B cell (primary cell): Measurements from ENCODE around the gene HIPK3.

ENCODE experiments used
- EZH2 ChIP-seq: IDR thresholded peaks from 2 replicates; pipeline ENCODE4 v1.6.1; 2012; ENCODE audit warnings: borderline replicate concordance, low read depth, mild to moderate bottlenecking, moderate library complexity, low read length; ENCODE audit not compliant: insufficient read depth, poor library complexity, severe bottlenecking
- TF ChIP-seq, protein P1 (sequence below): fragments of 200-600 bp; IDR thresholded peaks from one replicate; pipeline ENCODE4 v1.8.0; 2022; ENCODE audit warnings: antibody characterized with exemption, mild to moderate bottlenecking

GRCh38 chr11:33403344-33403743, 146.2 kb downstream of the HIPK3 start:
- TF ChIP-seq, protein P1, sequence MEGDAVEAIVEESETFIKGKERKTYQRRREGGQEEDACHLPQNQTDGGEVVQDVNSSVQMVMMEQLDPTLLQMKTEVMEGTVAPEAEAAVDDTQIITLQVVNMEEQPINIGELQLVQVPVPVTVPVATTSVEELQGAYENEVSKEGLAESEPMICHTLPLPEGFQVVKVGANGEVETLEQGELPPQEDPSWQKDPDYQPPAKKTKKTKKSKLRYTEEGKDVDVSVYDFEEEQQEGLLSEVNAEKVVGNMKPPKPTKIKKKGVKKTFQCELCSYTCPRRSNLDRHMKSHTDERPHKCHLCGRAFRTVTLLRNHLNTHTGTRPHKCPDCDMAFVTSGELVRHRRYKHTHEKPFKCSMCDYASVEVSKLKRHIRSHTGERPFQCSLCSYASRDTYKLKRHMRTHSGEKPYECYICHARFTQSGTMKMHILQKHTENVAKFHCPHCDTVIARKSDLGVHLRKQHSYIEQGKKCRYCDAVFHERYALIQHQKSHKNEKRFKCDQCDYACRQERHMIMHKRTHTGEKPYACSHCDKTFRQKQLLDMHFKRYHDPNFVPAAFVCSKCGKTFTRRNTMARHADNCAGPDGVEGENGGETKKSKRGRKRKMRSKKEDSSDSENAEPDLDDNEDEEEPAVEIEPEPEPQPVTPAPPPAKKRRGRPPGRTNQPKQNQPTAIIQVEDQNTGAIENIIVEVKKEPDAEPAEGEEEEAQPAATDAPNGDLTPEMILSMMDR = no peak
- TF ChIP-seq EZH2 = no peak
